GM21786 (cell line): ENCODE results near the gene SLC35B2.

Experiments used
- ATAC-seq: cut with Tn5 transposase; IDR thresholded peaks from one replicate; pipeline ENCODE4 v1.9.1; 2021; ENCODE audit not compliant: unreplicated experiment

Gene SLC35B2

DNA sequence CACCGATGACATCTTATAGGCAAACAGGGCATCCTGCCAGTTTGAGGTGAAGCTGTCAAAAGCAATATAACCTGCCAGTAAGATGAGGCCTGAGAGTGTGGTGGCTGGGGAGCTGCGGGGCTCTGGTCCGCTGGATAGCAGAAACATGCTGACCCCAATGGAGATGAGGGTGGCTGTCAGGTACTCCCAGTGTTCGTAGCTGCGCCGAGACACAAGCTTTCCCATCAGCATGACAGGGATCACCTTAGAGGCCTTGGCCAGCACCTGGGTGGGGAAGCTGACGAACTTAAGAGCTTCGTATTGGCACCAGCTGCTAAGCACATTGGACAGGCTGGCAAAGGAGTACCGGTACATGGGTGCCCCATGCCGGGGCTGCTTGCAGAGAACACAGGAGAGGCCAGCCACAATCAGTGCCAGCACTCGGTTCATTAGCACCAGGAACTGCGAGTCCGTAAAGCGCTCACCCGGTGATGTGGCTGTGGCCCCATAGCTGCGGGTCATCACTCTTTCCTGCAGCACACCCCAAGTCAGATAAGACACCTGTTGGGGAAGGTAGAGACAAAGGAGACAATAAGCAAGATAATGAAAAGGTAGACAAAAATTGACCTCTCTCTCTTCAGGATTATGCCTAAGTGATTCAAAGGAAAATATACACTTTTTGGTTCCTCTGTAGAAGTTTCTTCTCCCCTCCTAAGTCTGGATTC lies 2.1 kb downstream of the SLC35B2 start:
- ATAC-seq, result no peak

GRCh38 chr6:44254191-44255104 lies 2.9 kb downstream of the SLC35B2 start:
- no peak for ATAC-seq

- ATAC-seq, result no peak
Observed at GRCh38 chr6:44253307-44254101, 3.8 kb downstream of the SLC35B2 start.

DNA sequence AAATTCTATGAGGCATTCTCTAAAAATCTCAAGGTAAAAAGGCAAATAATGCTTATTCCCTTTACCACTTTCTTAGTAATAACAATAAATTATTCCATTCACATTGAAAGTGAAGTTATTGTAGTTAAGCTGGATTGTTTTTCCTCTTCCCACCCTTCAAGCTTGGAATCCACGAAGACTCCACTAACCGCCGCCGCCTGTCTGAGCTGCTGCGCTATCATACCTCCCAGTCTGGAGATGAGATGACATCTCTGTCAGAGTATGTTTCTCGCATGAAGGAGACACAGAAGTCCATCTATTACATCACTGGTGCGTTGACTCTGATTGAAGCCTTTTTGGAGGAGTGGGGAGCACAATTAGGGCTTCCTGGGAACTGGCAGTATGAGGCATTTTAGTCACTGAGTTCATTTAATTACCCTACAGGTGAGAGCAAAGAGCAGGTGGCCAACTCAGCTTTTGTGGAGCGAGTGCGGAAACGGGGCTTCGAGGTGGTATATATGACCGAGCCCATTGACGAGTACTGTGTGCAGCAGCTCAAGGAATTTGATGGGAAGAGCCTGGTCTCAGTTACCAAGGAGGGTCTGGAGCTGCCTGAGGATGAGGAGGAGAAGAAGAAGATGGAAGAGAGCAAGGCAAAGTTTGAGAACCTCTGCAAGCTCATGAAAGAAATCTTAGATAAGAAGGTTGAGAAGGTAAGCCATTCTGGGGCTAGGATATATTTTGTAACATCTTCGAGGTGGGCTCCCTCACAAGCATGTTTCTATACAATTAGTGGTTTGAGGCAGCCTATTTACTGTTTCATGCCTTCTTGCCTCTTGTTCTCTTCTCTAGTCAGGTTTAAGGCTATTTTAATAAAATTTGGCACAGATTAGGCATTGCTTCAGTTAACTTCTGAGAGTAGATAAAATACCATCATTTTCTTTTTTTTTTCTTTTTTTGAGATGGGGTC lies 5.5 kb downstream of the SLC35B2 start:
- ATAC-seq, result no peak

GRCh38 chr6:44250718-44251123 lies 6.6 kb downstream of the SLC35B2 start:
- ATAC-seq, result no peak

DNA sequence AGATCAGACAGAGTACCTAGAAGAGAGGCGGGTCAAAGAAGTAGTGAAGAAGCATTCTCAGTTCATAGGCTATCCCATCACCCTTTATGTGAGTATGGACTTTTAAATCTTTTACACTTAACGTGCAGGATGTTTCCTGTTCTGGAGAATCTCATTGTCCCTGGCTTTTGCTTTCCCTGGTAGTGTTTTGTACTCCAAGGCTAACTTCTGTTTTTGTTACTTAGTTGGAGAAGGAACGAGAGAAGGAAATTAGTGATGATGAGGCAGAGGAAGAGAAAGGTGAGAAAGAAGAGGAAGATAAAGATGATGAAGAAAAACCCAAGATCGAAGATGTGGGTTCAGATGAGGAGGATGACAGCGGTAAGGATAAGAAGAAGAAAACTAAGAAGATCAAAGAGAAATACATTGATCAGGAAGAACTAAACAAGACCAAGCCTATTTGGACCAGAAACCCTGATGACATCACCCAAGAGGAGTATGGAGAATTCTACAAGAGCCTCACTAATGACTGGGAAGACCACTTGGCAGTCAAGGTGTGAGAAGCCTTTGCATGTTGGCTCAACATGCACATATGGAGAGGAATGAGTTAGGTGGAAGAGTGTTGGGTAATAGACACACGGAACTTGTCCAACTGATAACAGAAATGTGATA lies 7.1 kb downstream of the SLC35B2 start:
- ATAC-seq, result no peak

DNA sequence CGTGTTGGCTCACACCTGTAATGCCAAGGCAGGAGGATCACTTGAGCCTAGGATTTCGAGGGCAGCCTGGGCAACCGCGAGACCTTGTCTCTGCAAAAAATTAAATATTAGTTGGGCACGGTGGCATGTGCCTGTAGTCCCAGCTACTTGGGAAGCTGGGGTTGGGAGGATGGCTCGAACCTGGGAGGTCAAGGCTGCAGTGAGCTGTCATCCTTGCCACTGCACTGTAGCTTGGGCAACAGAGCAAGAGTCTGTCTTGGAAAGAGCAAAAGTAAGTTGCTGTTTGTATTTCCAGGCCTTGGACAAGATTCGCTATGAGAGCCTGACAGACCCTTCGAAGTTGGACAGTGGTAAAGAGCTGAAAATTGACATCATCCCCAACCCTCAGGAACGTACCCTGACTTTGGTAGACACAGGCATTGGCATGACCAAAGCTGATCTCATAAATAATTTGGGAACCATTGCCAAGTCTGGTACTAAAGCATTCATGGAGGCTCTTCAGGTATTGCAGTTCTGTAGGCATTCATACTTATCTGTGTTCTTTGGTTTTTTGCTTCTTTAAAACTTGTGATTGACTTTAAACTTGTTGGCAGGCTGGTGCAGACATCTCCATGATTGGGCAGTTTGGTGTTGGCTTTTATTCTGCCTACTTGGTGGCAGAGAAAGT lies 8.1 kb downstream of the SLC35B2 start:
- ATAC-seq, result no peak

DNA sequence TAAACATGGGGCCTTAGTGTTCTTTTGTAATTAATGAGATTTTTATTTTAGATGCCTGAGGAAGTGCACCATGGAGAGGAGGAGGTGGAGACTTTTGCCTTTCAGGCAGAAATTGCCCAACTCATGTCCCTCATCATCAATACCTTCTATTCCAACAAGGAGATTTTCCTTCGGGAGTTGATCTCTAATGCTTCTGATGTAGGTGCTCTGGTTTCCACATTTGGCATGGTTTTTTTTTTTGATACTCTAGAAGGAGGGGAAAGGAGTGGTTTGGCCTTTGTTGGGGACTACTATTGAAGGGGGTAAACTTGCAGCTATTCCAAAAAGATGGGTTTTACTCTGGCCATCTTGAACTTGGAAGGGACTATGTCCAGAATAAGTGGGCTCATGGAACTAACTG lies 8.7 kb downstream of the SLC35B2 start:
- ATAC-seq, result no peak

- peak; percentile 29 for ATAC-seq
Observed at GRCh38 chr6:44247338-44248302, 9.7 kb downstream of the SLC35B2 start.

- peak; percentile 60 for ATAC-seq
Observed at GRCh38 chr6:44246663-44247337, 10.5 kb downstream of the SLC35B2 start, which contains the start of gene HSP90AB1. Gene HSP90AB1 (plus strand): TSS chr6:44247101. CDS start chr6:44248630, 1,529 bp downstream.

DNA sequence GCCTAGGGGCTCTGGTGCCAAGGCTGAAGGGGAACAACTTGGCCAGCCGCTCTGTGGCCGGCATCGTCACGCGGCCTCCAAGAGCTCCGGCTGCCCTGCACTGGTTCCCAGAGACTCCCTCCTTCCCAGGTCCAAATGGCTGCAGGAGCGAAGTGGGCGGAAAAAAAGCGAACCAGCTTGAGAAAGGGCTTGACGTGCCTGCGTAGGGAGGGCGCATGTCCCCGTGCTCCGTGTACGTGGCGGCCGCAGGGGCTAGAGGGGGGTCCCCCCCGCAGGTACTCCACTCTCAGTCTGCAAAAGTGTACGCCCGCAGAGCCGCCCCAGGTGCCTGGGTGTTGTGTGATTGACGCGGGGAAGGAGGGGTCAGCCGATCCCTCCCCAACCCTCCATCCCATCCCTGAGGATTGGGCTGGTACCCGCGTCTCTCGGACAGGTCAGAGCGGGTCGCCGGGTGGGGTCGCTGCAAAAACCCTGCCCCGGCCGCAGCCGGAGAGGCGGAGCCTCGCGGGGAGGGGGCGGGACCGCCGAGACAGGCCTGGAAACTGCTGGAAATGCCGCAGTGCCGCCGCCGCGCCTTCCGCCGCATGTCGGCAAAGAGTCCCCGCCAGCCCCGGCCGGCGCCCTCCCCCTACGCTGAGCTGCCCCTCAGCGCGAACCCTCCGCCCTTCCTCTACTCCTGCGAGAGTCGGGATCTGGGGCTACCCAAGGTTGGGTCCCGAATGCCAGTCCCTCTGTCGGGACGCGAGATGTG lies 11.2 kb downstream of the SLC35B2 start:
- ATAC-seq, result peak; percentile 44

DNA sequence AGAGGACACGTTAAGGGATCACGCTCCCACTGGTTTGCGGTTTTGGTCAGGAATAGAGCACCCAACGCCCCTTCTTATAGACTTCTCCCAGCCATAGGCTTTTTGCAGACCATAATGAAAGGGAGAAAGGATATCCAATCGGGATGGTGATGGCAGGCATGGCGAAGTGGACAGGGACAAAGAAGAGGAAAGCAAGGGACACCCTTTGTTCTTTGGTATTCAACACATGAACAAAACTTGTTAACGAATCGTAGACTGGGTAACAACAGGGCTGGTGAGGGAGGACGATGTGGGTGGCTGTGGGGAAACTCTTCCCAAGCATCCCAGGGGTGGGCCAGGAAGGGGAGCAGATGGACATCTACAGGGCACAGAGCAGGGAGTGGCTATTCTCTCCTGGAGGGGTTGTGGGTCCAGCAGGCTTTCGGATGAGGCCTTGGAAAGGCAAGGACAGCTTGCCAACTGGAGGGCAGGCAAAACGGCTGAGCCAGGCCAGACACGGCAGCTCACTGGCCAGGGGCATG lies 11.9 kb downstream of the SLC35B2 start:
- no peak for ATAC-seq

- no peak for ATAC-seq
Observed at GRCh38 chr6:44243345-44243744, 14.0 kb downstream of the SLC35B2 start.

GRCh38 chr6:44238687-44239350 lies 18.5 kb downstream of the SLC35B2 start:
- ATAC-seq, result no peak

- ATAC-seq, result peak; percentile 69
Observed at GRCh38 chr6:44237813-44238433, 19.4 kb downstream of the SLC35B2 start.
